Measurements from ENCODE around the gene TUBD1. TPM values are rescaled to one million over a fixed set of nuclear protein-coding genes. Genes with fewer than 3 reads are reported as not detected.
A peak's percentile ranks its signal among the peaks of the same experiment; 100 is the strongest.

TUBD1 gene
- total and polyA plus RNA-seq, 2 of the 13 experiments (the other 11 are each of a cell fraction or from before 2014, with no cell fraction given): 18.2 to 25.9 TPM

DNA sequence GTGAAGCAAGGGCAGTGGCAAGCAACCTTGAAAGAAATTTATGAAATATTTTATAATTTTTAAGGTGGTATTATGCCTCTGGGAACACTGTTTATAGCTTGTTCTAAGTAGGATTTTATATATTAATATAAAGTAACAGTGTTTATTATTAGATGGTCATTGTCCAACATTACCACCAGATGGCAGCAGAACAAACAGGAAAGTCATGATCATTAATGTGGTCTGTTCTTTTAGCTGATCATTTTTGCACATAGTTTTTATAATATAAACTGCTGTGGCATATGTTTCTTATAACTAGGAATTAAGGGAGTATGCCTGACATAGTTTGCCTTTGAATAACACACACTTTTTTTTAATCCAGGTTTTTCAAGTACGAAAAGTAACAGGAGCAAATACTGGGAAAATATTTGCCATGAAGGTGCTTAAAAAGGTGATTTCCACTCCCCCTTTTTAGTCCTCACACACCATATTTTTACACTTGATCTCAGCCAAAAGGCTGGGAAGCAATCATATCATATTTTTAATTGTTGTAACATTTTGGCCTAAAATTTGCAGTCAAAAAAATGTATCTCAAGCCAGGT lies 21.6 kb upstream of the TUBD1 start:
- 94% methylated on average over 1 of the region's 1 CpG for WGBS (ENCODE audit: low lambda C conversion rate)

More for the DNA sequence above, 21.6 kb upstream of the TUBD1 start:
- no peak overlapping the region for H3K4me3 ChIP-seq (replicated peaks in 1 of 3; ENCODE audit: insufficient read depth in 1 of 3, low read depth in 2 of 3, low read length in 3 of 3)
- H2AFZ ChIP-seq (ENCODE audit: low read length): no peak overlapping the region
- ChIA-PET POLR2A (no interaction called here), CTCF (ENCODE audit: low intra/inter-chr PET ratio, low total read pairs) (interaction anchor here (2.8 kb wide), 1 partner anchor 122 kb away, joined by 14 read pairs; no protein-coding TSS in a partner anchor)
- intact Hi-C loops (cut with micrococcal nuclease; ENCODE audit: unreplicated experiment): loop anchor here (5.0 kb wide), 1 partner anchor 123 kb away; no protein-coding TSS in a partner anchor
- H4K20me1 ChIP-seq (ENCODE audit: insufficient read depth, low read length): peaks cover 4% of the 10 kb centered on the region; the same call in 1 of the 2 replicates
- no TSS peak for BruUV-seq (replicated peaks)
- H3K79me2 ChIP-seq (ENCODE audit: insufficient read depth, low read length): no peaks in the 10 kb centered on the region
- in situ Hi-C loops (cut with HindIII; ENCODE audit: extremely low pct_ligation_motif_present, low pct_unique_long_range_greater_than_20kb): loop anchor here (10.0 kb wide), 1 partner anchor 120 kb away; no protein-coding TSS in a partner anchor
- H3K4me2 ChIP-seq (ENCODE audit: low read depth, low read length): no peak overlapping the region
- ATAC-seq: peak; percentile 47; the same call in 2 of the 3 replicates
- TF ChIP-seq, protein P1, sequence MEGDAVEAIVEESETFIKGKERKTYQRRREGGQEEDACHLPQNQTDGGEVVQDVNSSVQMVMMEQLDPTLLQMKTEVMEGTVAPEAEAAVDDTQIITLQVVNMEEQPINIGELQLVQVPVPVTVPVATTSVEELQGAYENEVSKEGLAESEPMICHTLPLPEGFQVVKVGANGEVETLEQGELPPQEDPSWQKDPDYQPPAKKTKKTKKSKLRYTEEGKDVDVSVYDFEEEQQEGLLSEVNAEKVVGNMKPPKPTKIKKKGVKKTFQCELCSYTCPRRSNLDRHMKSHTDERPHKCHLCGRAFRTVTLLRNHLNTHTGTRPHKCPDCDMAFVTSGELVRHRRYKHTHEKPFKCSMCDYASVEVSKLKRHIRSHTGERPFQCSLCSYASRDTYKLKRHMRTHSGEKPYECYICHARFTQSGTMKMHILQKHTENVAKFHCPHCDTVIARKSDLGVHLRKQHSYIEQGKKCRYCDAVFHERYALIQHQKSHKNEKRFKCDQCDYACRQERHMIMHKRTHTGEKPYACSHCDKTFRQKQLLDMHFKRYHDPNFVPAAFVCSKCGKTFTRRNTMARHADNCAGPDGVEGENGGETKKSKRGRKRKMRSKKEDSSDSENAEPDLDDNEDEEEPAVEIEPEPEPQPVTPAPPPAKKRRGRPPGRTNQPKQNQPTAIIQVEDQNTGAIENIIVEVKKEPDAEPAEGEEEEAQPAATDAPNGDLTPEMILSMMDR (CRISPR knock-in tag; IDR thresholded peaks at IDR 0.05): peak; percentile 56
- TF ChIP-seq, protein P2, sequence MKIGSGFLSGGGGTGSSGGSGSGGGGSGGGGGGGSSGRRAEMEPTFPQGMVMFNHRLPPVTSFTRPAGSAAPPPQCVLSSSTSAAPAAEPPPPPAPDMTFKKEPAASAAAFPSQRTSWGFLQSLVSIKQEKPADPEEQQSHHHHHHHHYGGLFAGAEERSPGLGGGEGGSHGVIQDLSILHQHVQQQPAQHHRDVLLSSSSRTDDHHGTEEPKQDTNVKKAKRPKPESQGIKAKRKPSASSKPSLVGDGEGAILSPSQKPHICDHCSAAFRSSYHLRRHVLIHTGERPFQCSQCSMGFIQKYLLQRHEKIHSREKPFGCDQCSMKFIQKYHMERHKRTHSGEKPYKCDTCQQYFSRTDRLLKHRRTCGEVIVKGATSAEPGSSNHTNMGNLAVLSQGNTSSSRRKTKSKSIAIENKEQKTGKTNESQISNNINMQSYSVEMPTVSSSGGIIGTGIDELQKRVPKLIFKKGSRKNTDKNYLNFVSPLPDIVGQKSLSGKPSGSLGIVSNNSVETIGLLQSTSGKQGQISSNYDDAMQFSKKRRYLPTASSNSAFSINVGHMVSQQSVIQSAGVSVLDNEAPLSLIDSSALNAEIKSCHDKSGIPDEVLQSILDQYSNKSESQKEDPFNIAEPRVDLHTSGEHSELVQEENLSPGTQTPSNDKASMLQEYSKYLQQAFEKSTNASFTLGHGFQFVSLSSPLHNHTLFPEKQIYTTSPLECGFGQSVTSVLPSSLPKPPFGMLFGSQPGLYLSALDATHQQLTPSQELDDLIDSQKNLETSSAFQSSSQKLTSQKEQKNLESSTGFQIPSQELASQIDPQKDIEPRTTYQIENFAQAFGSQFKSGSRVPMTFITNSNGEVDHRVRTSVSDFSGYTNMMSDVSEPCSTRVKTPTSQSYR (CRISPR knock-in tag; IDR thresholded peaks at IDR 0.05; ENCODE audit: borderline replicate concordance): no peak
- peak; percentile 46; the same call in 1 of the 2 replicates for TF ChIP-seq STAG1 (CRISPR knock-in tag; IDR thresholded peaks at IDR 0.05)
- 0 out of 2 replicates have a peak, but pooled peaks have one; percentile 10 for TF ChIP-seq SAP130 (CRISPR knock-in tag; IDR thresholded peaks at IDR 0.05; ENCODE audit: low read depth)
- TF ChIP-seq SMC3 (IDR thresholded peaks at IDR 0.05; ENCODE audit: low read length): peak; percentile 64
- TF ChIP-seq ZSCAN30 (CRISPR knock-in tag; IDR thresholded peaks at IDR 0.05): no peak
- TF ChIP-seq, protein P3, sequence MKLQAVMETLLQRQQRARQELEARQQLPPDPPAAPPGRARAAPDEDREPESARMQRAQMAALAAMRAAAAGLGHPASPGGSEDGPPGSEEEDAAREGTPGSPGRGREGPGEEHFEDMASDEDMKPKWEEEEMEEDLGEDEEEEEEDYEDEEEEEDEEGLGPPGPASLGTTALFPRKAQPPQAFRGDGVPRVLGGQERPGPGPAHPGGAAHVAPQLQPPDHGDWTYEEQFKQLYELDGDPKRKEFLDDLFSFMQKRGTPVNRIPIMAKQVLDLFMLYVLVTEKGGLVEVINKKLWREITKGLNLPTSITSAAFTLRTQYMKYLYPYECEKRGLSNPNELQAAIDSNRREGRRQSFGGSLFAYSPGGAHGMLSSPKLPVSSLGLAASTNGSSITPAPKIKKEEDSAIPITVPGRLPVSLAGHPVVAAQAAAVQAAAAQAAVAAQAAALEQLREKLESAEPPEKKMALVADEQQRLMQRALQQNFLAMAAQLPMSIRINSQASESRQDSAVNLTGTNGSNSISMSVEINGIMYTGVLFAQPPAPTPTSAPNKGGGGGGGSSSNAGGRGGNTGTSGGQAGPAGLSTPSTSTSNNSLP (IDR thresholded peaks at IDR 0.05; ENCODE audit: low read depth, low read length): peak; percentile 81
- no peak overlapping the region for H3K27ac ChIP-seq (ENCODE audit: extremely low read length, insufficient read depth, low read length)
- peaks cover 20 to 76% of the 10 kb centered on the region in 2 experiments for H3K36me3 ChIP-seq (replicated peaks in 1 of 2; ENCODE audit: control insufficient read depth in 1 of 2, insufficient read depth in 2 of 2, low read length in 2 of 2)
- DNase-seq (ENCODE audit: low spot score): peak; percentile 51
- H3K4me1 ChIP-seq (ENCODE audit: insufficient read depth, low read length): no peaks in the 10 kb centered on the region
- no peaks in the 10 kb centered on the region; a peak in 1 of 5 replicates for H3K27me3 ChIP-seq (ENCODE audit: control insufficient read depth in 1 of 2, insufficient read depth in 2 of 2, low read length in 2 of 2)
- no peak overlapping the region for H3K9ac ChIP-seq (ENCODE audit: insufficient read depth, low read depth, low read length)
- no peaks in the 10 kb centered on the region for H3K9me3 ChIP-seq (ENCODE audit: low read length)
- FAIRE-seq: peak; percentile 67
